Amygdala (tissue), 56 donors: ENCODE data around the gene LRRC36.

Source experiments
- DNase-seq, 56 donors: peaks; one replicate each; lab custom pipeline; 2025; lab: John Stamatoyannopoulos, UW

Gene LRRC36

GRCh38 chr16:67433131-67433719 lies 106.6 kb downstream of the LRRC36 start:
- no peak for DNase-seq
